Measurements from ENCODE around the gene DNM1.

- TF ChIP-seq YY1 (IDR thresholded peaks at IDR 0.05; ENCODE audit: insufficient read depth, insufficient read length): no peak
- no peak for TF ChIP-seq ZNF274 (IDR thresholded peaks at IDR 0.05; ENCODE audit: low read depth, low read length)
- no peak for TF ChIP-seq SUZ12 (IDR thresholded peaks at IDR 0.05; ENCODE audit: extremely low read depth, insufficient read depth, insufficient read length)
These were observed 15.0 kb downstream of the DNM1 start for GRCh38 chr9:128218172-128218517.
